Heart left ventricle (tissue), 13 donors: ENCODE results near the gene CASP9.

Source experiments
- POLR2A ChIP-seq, 2 donors: fragments of 450-650 bp; IDR thresholded peaks; one replicate each; pipeline ENCODE4 v1.6.1; 2017; ENCODE audit warnings: antibody characterized with exemption in 2 of 2, mild to moderate bottlenecking in 2 of 2, moderate library complexity in 2 of 2
- TF ChIP-seq, protein P1 (sequence below), 12 donors: fragments of 200-600 bp; sonication (generic) in 4 of 12; IDR thresholded peaks; one replicate each; pipeline versions ENCODE4 v1.5.0 to v1.8.0; 2018 to 2022; ENCODE audit warnings: antibody characterized with exemption in 12 of 12, mild to moderate bottlenecking in 5 of 12
- donor health status: ischemic (EF 13 %, LVEDD 7.1; RV severe dilation, severe dysfunction).
- donor health status: DM: no; HTN: yes; CAD: no.
- donor health status: DM: no; HTN: no; CAD: no.
- donor health status: ischemic (EF 25% LVEDD 6.9; RV normal size, moderate dysfunction).
- donor health status: ischemic (EF 25% LVEDD 5.7; RV mildly dilated, moderate dysfunction).
- donor health status: ischemic (EF 35%, LVEDD 5.7; RV mildly dilated, moderate dysfunction).
- donor health status: nonischemic (EF 11% LVEDD 7.7; RV severe dilation, severe dysfunction).
- donor health status: DM: yes; HTN: yes; CAD: no.
- donor health status: PGD.
- donor health status: ischemic (EF 29% LVEDD 5.4; RV normal size, mild dysfunction).
- donor health status: nonischemic (EF 23%, LVEDD 6.1; RV moderate dilation, normal function).

DNA sequence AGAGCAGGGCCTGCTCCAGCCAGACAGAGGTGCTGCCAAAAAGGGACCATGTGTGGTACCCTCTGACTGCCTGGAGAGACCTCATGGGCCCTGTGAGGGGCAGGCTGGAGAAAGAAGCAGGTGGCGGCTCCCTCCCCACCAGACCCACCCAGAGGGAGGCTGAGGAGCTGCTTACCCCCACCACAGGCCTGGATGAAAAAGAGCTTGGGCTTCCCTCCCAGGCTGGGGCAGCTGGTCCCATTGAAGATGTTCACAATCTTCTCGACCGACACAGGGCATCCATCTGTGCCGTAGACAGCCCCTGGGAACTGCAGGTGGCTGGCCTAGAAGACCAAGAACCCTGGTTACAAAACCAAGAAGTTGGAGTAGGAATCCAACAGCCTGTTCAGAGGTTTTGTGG is 19.6 kb downstream of the CASP9 start:
- TF ChIP-seq, protein P1, sequence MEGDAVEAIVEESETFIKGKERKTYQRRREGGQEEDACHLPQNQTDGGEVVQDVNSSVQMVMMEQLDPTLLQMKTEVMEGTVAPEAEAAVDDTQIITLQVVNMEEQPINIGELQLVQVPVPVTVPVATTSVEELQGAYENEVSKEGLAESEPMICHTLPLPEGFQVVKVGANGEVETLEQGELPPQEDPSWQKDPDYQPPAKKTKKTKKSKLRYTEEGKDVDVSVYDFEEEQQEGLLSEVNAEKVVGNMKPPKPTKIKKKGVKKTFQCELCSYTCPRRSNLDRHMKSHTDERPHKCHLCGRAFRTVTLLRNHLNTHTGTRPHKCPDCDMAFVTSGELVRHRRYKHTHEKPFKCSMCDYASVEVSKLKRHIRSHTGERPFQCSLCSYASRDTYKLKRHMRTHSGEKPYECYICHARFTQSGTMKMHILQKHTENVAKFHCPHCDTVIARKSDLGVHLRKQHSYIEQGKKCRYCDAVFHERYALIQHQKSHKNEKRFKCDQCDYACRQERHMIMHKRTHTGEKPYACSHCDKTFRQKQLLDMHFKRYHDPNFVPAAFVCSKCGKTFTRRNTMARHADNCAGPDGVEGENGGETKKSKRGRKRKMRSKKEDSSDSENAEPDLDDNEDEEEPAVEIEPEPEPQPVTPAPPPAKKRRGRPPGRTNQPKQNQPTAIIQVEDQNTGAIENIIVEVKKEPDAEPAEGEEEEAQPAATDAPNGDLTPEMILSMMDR (IDR thresholded peaks at IDR 0.05) = no peak
- TF ChIP-seq POLR2A (IDR thresholded peaks at IDR 0.05) = no peak
